WTC11 (cell line): ENCODE results near the gene ANKS6. TPM values are rescaled to one million over a fixed set of nuclear protein-coding genes. Genes with fewer than 3 reads are reported as not detected.

ENCODE experiments used
- ATAC-seq: fragments of 200-7000 bp; cut with Tn5 transposase; 2 replicates; pipeline ENCODE4 v1.10.0; 2021; ENCODE audit warnings: mild to moderate bottlenecking, moderate library complexity
- CTCF ChIA-PET: fragments of 300-600 bp; sonication (Branson Sonifier 250); formaldehyde crosslinking; loops from one replicate; lab custom pipeline; 2021; ENCODE audit warnings: antibody characterized with exemption; lab: Charles Lee
- POLR2A ChIA-PET: fragments of 350-600 bp; sonication (Branson Sonifier 250); formaldehyde crosslinking; loops from one replicate; lab custom pipeline; 2021; ENCODE audit warnings: antibody characterized with exemption; lab: Charles Lee
- DNase-seq: peaks from one replicate; pipeline ENCODE4 v3.0.0; 2021; ENCODE audit warnings: low spot score
- H3K27ac Mint-ChIP-seq: 2 replicates; pipeline ENCODE4 v1.8.0; 2021; ENCODE audit warnings: mixed read lengths
- H3K27me3 Mint-ChIP-seq: 2 replicates; pipeline ENCODE4 v1.8.0; 2021; ENCODE audit warnings: low read depth, mild to moderate bottlenecking, moderate library complexity, mixed read lengths
- H3K36me3 Mint-ChIP-seq: 2 replicates; pipeline ENCODE4 v1.8.0; 2021; ENCODE audit warnings: mixed read lengths
- H3K4me1 Mint-ChIP-seq: 2 replicates; pipeline ENCODE4 v1.8.0; 2022; ENCODE audit warnings: mixed read lengths
- H3K4me3 Mint-ChIP-seq: 2 replicates; pipeline ENCODE4 v1.8.0; 2021; ENCODE audit warnings: mild to moderate bottlenecking, moderate library complexity, mixed read lengths
- H3K9me3 Mint-ChIP-seq: 2 replicates; pipeline ENCODE4 v1.8.0; 2021; ENCODE audit warnings: mixed read lengths
- ATF1 ChIP-seq: sonication (generic); formaldehyde crosslinking; IDR thresholded peaks from 2 replicates; pipeline ENCODE4 v1.8.1; 2023; ENCODE audit warnings: mild to moderate bottlenecking, moderate library complexity, missing genetic modification reagents
- GABPB1 ChIP-seq: sonication (generic); formaldehyde crosslinking; IDR thresholded peaks from 2 replicates; pipeline ENCODE4 v1.8.1; 2023; ENCODE audit warnings: mild to moderate bottlenecking, missing genetic modification reagents
- GRHL2 ChIP-seq: fragments of 250-450 bp; sonication (Bioruptor Pico); IDR thresholded peaks from 2 replicates; pipeline ENCODE4 v1.8.0; 2022; ENCODE audit warnings: mild to moderate bottlenecking, moderate library complexity; ENCODE audit not compliant: insufficient replicate concordance, severe bottlenecking
- MYBL2 ChIP-seq: sonication (generic); formaldehyde crosslinking; IDR thresholded peaks from 2 replicates; pipeline ENCODE4 v1.8.1; 2023; ENCODE audit warnings: mild to moderate bottlenecking, moderate library complexity, missing genetic modification reagents
- NFE2L1 ChIP-seq: sonication (generic); formaldehyde crosslinking; IDR thresholded peaks from 2 replicates; pipeline ENCODE4 v1.8.1; 2023; ENCODE audit warnings: missing genetic modification reagents
- NFYB ChIP-seq: sonication (generic); formaldehyde crosslinking; conservative IDR thresholded peaks from 2 replicates; pipeline ENCODE4 v1.8.0; 2022; ENCODE audit warnings: low read depth, missing genetic modification reagents
- RELA ChIP-seq: sonication (generic); formaldehyde crosslinking; IDR thresholded peaks from 2 replicates; pipeline ENCODE4 v1.8.1; 2022; ENCODE audit warnings: missing genetic modification reagents, mild to moderate bottlenecking, borderline replicate concordance
- ZNF423 ChIP-seq: fragments of 250-450 bp; sonication (Bioruptor Pico); IDR thresholded peaks from 2 replicates; pipeline ENCODE4 v2.1.2; 2022; ENCODE audit warnings: mild to moderate bottlenecking, moderate library complexity
- total RNA-seq: library from RNA; stranded (reverse); gene quantifications from 3 replicates; pipeline ENCODE4 v1.2.3, GENCODE V29; 2021
- TF ChIP-seq, protein P1 (sequence below): sonication (generic); formaldehyde crosslinking; IDR thresholded peaks from 2 replicates; pipeline ENCODE4 v1.8.1; 2023; ENCODE audit warnings: mild to moderate bottlenecking, missing genetic modification reagents, moderate library complexity
- TF ChIP-seq, protein P2 (sequence below): fragments of 250-450 bp; sonication (Bioruptor Pico); conservative IDR thresholded peaks from 2 replicates; pipeline ENCODE4 v1.9.0; 2021; ENCODE audit warnings: mild to moderate bottlenecking
- TF ChIP-seq, protein P3 (sequence below): sonication (generic); formaldehyde crosslinking; IDR thresholded peaks from 2 replicates; pipeline ENCODE4 v1.8.1; 2022; ENCODE audit warnings: low read depth, missing genetic modification reagents, borderline replicate concordance
- TF ChIP-seq, protein P4 (sequence below): fragments of 200-600 bp; IDR thresholded peaks from 2 replicates; pipeline ENCODE4 v1.8.0; 2022; ENCODE audit warnings: antibody characterized with exemption
- TF ChIP-seq, protein P5 (sequence below): sonication (generic); formaldehyde crosslinking; IDR thresholded peaks from 2 replicates; pipeline ENCODE4 v1.8.1; 2023; ENCODE audit warnings: mild to moderate bottlenecking, missing genetic modification reagents

The ANKS6 gene
- total RNA-seq, 1 experiment from 2014 or later = 65.1 TPM

DNA sequence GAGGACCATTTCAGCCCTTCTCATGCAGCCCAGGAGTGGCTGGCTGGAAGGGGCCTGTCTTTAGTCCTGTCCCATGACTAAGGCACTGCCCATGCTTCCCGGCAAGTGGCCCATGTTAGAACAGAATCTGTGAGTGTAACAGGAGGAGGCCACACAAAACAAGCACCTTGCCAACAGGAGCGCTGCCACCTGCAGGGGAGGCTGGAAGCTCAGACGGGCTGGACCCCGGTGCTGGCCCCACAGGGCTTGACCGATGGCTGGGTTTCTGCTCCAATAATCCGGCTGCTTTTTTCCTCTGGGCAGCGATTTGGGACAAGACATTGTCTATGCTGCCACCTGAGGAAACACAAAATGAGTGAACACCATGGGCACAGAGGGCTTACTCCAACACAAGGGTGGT is 28.4 kb downstream of the ANKS6 start (continued):
- TF ChIP-seq, protein P1, sequence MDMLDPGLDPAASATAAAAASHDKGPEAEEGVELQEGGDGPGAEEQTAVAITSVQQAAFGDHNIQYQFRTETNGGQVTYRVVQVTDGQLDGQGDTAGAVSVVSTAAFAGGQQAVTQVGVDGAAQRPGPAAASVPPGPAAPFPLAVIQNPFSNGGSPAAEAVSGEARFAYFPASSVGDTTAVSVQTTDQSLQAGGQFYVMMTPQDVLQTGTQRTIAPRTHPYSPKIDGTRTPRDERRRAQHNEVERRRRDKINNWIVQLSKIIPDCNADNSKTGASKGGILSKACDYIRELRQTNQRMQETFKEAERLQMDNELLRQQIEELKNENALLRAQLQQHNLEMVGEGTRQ (CRISPR knock-in tag) = no peak
- TF ChIP-seq MYBL2 (CRISPR knock-in tag) (no peak), GRHL2 (no peak), NFYB (CRISPR knock-in tag) (no peak), RELA (CRISPR knock-in tag) (no peak)
- TF ChIP-seq, protein P2, sequence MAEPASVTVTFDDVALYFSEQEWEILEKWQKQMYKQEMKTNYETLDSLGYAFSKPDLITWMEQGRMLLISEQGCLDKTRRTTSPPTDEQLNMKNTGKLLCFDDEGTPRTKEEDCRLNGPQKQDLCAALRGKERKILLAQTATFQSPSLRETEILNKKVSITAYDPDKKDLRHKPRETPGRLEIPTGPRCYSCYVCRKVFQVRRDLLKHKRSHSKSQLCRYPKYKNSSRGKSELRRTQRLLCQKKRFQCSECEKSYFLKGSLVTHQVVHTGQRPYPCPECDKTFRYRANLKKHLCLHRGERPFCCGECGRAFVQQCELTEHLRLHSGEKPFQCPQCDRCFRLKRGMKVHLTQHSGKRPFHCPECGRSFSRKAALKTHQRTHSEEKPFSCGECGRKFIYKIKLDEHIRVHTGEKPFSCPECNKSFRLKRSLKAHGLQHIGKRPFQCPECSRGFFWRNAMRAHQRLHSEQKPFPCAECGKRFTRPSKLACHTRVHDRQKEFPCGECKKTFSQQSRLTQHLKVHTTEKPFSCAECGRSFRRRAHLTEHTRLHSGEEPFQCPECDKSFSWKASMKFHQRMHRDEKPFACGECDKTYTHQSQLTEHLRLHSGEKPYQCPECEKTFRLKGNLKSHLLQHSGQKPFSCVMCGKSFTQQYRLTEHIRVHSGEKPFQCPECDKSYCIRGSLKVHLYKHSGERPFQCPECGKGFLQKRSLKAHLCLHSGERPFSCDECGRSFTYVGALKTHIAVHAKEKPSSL (CRISPR knock-in tag) = no peak
- TF ChIP-seq, protein P3, sequence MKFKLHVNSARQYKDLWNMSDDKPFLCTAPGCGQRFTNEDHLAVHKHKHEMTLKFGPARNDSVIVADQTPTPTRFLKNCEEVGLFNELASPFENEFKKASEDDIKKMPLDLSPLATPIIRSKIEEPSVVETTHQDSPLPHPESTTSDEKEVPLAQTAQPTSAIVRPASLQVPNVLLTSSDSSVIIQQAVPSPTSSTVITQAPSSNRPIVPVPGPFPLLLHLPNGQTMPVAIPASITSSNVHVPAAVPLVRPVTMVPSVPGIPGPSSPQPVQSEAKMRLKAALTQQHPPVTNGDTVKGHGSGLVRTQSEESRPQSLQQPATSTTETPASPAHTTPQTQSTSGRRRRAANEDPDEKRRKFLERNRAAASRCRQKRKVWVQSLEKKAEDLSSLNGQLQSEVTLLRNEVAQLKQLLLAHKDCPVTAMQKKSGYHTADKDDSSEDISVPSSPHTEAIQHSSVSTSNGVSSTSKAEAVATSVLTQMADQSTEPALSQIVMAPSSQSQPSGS (CRISPR knock-in tag) = no peak
- TF ChIP-seq, protein P4, sequence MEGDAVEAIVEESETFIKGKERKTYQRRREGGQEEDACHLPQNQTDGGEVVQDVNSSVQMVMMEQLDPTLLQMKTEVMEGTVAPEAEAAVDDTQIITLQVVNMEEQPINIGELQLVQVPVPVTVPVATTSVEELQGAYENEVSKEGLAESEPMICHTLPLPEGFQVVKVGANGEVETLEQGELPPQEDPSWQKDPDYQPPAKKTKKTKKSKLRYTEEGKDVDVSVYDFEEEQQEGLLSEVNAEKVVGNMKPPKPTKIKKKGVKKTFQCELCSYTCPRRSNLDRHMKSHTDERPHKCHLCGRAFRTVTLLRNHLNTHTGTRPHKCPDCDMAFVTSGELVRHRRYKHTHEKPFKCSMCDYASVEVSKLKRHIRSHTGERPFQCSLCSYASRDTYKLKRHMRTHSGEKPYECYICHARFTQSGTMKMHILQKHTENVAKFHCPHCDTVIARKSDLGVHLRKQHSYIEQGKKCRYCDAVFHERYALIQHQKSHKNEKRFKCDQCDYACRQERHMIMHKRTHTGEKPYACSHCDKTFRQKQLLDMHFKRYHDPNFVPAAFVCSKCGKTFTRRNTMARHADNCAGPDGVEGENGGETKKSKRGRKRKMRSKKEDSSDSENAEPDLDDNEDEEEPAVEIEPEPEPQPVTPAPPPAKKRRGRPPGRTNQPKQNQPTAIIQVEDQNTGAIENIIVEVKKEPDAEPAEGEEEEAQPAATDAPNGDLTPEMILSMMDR = no peak

DNA sequence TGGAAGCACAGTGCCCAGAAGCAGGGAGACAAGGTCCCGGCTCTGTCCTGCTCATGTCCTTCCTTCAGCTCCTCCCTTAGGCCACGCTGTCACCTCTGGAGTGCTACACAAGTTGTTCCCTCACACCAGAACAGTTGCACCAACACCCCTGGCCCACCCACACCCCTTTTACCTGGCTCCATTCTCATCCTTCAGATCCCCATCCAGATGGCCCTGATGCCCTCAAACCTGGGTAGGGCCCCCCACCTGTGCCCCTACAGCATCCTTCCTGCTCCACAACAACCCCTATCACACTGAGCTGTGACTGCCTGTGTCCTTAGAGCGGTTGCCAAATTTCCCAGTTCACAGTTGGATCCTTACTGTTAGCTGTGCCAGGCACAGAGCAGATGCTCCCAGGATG is 29.2 kb downstream of the ANKS6 start:
- H3K27ac Mint-ChIP-seq = no peak overlapping the region
- peaks cover 54% of the 10 kb centered on the region for H3K36me3 Mint-ChIP-seq
- CTCF ChIA-PET = interaction anchor here (3.2 kb wide), 1 partner anchor 9 kb away, joined by 17 read pairs; no protein-coding TSS in a partner anchor
- no peak for TF ChIP-seq ATF1
- TF ChIP-seq ZNF423 = no peak
- TF ChIP-seq GABPB1 (CRISPR knock-in tag) = no peak
- TF ChIP-seq, protein P5, sequence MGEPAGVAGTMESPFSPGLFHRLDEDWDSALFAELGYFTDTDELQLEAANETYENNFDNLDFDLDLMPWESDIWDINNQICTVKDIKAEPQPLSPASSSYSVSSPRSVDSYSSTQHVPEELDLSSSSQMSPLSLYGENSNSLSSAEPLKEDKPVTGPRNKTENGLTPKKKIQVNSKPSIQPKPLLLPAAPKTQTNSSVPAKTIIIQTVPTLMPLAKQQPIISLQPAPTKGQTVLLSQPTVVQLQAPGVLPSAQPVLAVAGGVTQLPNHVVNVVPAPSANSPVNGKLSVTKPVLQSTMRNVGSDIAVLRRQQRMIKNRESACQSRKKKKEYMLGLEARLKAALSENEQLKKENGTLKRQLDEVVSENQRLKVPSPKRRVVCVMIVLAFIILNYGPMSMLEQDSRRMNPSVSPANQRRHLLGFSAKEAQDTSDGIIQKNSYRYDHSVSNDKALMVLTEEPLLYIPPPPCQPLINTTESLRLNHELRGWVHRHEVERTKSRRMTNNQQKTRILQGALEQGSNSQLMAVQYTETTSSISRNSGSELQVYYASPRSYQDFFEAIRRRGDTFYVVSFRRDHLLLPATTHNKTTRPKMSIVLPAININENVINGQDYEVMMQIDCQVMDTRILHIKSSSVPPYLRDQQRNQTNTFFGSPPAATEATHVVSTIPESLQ (CRISPR knock-in tag) = no peak
- H3K4me1 Mint-ChIP-seq = no peaks in the 10 kb centered on the region
- H3K9me3 Mint-ChIP-seq = no peaks in the 10 kb centered on the region
- no peak overlapping the region for H3K4me3 Mint-ChIP-seq
- no peaks in the 10 kb centered on the region for H3K27me3 Mint-ChIP-seq
- POLR2A ChIA-PET = no interaction called here
- ATAC-seq = no peak
- no peak for DNase-seq

DNA sequence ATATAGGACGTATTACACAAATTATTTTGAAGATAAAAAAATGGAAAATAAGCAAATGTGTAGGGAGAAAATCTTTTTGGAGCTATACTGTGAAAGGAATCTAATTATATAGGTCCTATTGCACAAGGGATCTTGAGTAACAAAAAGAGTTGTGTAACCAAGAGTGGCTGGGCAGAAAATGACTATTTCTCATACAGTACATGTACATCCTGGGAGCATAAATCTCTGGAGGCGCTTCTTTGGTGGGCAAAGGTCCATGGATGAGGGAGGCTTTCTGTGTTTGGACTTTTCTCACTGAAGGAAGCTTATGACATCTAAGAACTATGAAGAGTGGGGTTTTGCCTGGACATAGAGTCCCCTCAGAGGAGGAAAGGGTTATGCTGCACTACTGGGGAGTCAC is 29.8 kb downstream of the ANKS6 start:
- ChIA-PET POLR2A (no interaction called here), CTCF (interaction anchor here (3.2 kb wide), 1 partner anchor 9 kb away, joined by 17 read pairs; no protein-coding TSS in a partner anchor)
- no peak overlapping the region for H3K27ac Mint-ChIP-seq
- H3K9me3 Mint-ChIP-seq = no peaks in the 10 kb centered on the region
- ATAC-seq (no peak), DNase-seq (no peak)
- H3K4me1 Mint-ChIP-seq = no peaks in the 10 kb centered on the region
- H3K4me3 Mint-ChIP-seq = no peak overlapping the region
- peaks cover 49% of the 10 kb centered on the region for H3K36me3 Mint-ChIP-seq
- H3K27me3 Mint-ChIP-seq = no peaks in the 10 kb centered on the region
- TF ChIP-seq NFYB (CRISPR knock-in tag) (no peak), NFE2L1 (CRISPR knock-in tag) (no peak)
